Measurements from ENCODE around the gene LTK.

GRCh38 chr15:41474436-41474835, 39.2 kb downstream of the LTK start:
- TF ChIP-seq CTCF (conservative IDR thresholded peaks at IDR 0.05): no peak
- no peak for TF ChIP-seq ZFX (IDR thresholded peaks at IDR 0.05)
